Kidney epithelial cell (primary cell): ENCODE results near the gene KCNIP1. TPM values are rescaled to one million over a fixed set of nuclear protein-coding genes. Genes with fewer than 3 reads are reported as not detected.

ENCODE experiments used
- DNase-seq: peaks from one replicate; pipeline ENCODE4 v3.0.0-alpha.2; 2010; ENCODE audit warnings: low read depth
- H3K27me3 ChIP-seq: 2 replicates; pipeline ENCODE4 v1.6.0; 2011; ENCODE audit warnings: low read length; ENCODE audit not compliant: control insufficient read depth, insufficient read depth
- H3K36me3 ChIP-seq: 2 replicates; pipeline ENCODE4 v1.5.1; 2011; ENCODE audit warnings: low read length; ENCODE audit not compliant: control insufficient read depth, insufficient read depth
- H3K4me3 ChIP-seq: 2 replicates; pipeline ENCODE4 v1.5.1; 2011; ENCODE audit warnings: low read depth, mild to moderate bottlenecking, control low read depth, low read length
- CTCF ChIP-seq: IDR thresholded peaks from 2 replicates; pipeline ENCODE4 v1.5.1; 2011; ENCODE audit warnings: mild to moderate bottlenecking, moderate library complexity, low read length, control low read depth, inconsistent platforms; ENCODE audit not compliant: insufficient read depth, poor library complexity, severe bottlenecking
- total RNA-seq: library from RNA; depleted of rRNA; stranded (reverse); fragments of >200 nt; gene quantifications from 2 replicates; pipeline ENCODE4 v1.2.3, GENCODE V29; 2015

Gene KCNIP1
- total RNA-seq, 1 donor from 2014 or later: 3.4 TPM

GRCh38 chr5:170630711-170631141, 126.9 kb downstream of the KCNIP1 start:
- TF ChIP-seq CTCF: no peak
- Histone ChIP-seq H3K27me3 (peaks cover 2% of the 10 kb centered on the region), H3K36me3 (no peaks in the 10 kb centered on the region), H3K4me3 (no peak overlapping the region)
- DNase-seq: no peak

GRCh38 chr5:170631466-170632195, 127.8 kb downstream of the KCNIP1 start:
- Histone ChIP-seq H3K4me3 (no peak overlapping the region), H3K27me3 (no peaks in the 10 kb centered on the region), H3K36me3 (no peaks in the 10 kb centered on the region)
- peak; percentile 32 for TF ChIP-seq CTCF
- DNase-seq: no peak

GRCh38 chr5:170632266-170632984, 128.6 kb downstream of the KCNIP1 start:
- H3K27me3 ChIP-seq: no peaks in the 10 kb centered on the region
- DNase-seq: no peak
- no peak overlapping the region for H3K4me3 ChIP-seq
- no peaks in the 10 kb centered on the region for H3K36me3 ChIP-seq
- no peak for TF ChIP-seq CTCF

GRCh38 chr5:170632985-170633234, 129.1 kb downstream of the KCNIP1 start:
- TF ChIP-seq CTCF: peak; percentile 95
- no peak for DNase-seq
- no peaks in the 10 kb centered on the region for H3K36me3 ChIP-seq
- H3K4me3 ChIP-seq: peak overlapping the region; percentile 22
- no peaks in the 10 kb centered on the region for H3K27me3 ChIP-seq

- no peaks in the 10 kb centered on the region for H3K27me3 ChIP-seq
- DNase-seq: peak; percentile 54
- TF ChIP-seq CTCF: no peak
- H3K36me3 ChIP-seq: no peaks in the 10 kb centered on the region
- H3K4me3 ChIP-seq: peak overlapping the region; percentile 22
Observed at GRCh38 chr5:170633235-170634081, 129.6 kb downstream of the KCNIP1 start.
